ENCODE data around the gene FARP1. TPM values are rescaled to one million over a fixed set of nuclear protein-coding genes. Genes with fewer than 3 reads are reported as not detected.
A peak's percentile ranks its signal among the peaks of the same experiment; 100 is the strongest.

FARP1 gene
- total and polyA plus RNA-seq, 2 of the 13 experiments (the other 11 are each of a cell fraction or from before 2014, with no cell fraction given), result 70.6 to 126 TPM

- TF ChIP-seq ZGPAT (CRISPR knock-in tag; IDR thresholded peaks at IDR 0.05) (0 out of 2 replicates have a peak, but pooled peaks have one; percentile 37), HNF4G (IDR thresholded peaks at IDR 0.05; ENCODE audit: borderline replicate concordance, low read depth, low read length) (no peak), HNF4G (CRISPR knock-in tag; IDR thresholded peaks at IDR 0.05; ENCODE audit: borderline replicate concordance, low read depth) (no peak), ZNF549 (CRISPR knock-in tag; IDR thresholded peaks at IDR 0.05) (no peak), MEF2D (CRISPR knock-in tag; IDR thresholded peaks at IDR 0.05) (no peak), POLR2G (IDR thresholded peaks at IDR 0.05; ENCODE audit: low read depth, low read length) (no peak), TARDBP (CRISPR knock-in tag; IDR thresholded peaks at IDR 0.05) (peak; percentile 51; the same call in 1 of the 2 replicates), RERE (CRISPR knock-in tag; IDR thresholded peaks at IDR 0.05; ENCODE audit: low read depth) (0 out of 2 replicates have a peak, but pooled peaks have one; percentile 35), NR2C2 (CRISPR knock-in tag; IDR thresholded peaks at IDR 0.05; ENCODE audit: borderline replicate concordance) (peak; percentile 61), NR2F2 (IDR thresholded peaks at IDR 0.05; ENCODE audit: borderline replicate concordance, low read depth) (peak; percentile 77), BRF2 (CRISPR knock-in tag; IDR thresholded peaks at IDR 0.05) (no peak), ZNF7 (CRISPR knock-in tag; IDR thresholded peaks at IDR 0.05) (no peak), TEAD2 (CRISPR knock-in tag; IDR thresholded peaks at IDR 0.05) (no peak), ZNF30 (CRISPR knock-in tag; IDR thresholded peaks at IDR 0.05) (no peak), ZXDC (CRISPR knock-in tag; IDR thresholded peaks at IDR 0.05) (no peak), SAP130 (CRISPR knock-in tag; IDR thresholded peaks at IDR 0.05; ENCODE audit: low read depth) (peak; percentile 65; the same call in 1 of the 2 replicates), TBX2 (CRISPR knock-in tag; IDR thresholded peaks at IDR 0.05; ENCODE audit: borderline replicate concordance) (0 out of 2 replicates have a peak, but pooled peaks have one; percentile 42), BRD4 (CRISPR knock-in tag; IDR thresholded peaks at IDR 0.05) (no peak)
These were observed 4.6 kb downstream of the FARP1 start (continued) for GRCh38 chr13:98147521-98147920.

Data from HepG2 (cell line).